PC-3 (cell line): ENCODE measurements around the gene ATP6V1F.

Experiments
- EZH2 ChIP-seq: fragments of 300-600 bp; sonication (generic); IDR thresholded peaks from one replicate; pipeline ENCODE4 v1.6.1; 2017; ENCODE audit warnings: antibody characterized with exemption, mild to moderate bottlenecking, low read length; ENCODE audit not compliant: unreplicated experiment
- EZH2phosphoT487 ChIP-seq: fragments of 300-600 bp; sonication (generic); IDR thresholded peaks from 2 replicates; pipeline ENCODE4 v1.6.1; 2018; ENCODE audit warnings: mild to moderate bottlenecking, antibody characterized with exemption, low read length, borderline replicate concordance
- TF ChIP-seq, protein P1 (sequence below): fragments of 300-600 bp; sonication (generic); conservative IDR thresholded peaks from 2 replicates; pipeline ENCODE4 v1.5.1; 2017; ENCODE audit warnings: antibody characterized with exemption, low read depth, mild to moderate bottlenecking, low read length

DNA sequence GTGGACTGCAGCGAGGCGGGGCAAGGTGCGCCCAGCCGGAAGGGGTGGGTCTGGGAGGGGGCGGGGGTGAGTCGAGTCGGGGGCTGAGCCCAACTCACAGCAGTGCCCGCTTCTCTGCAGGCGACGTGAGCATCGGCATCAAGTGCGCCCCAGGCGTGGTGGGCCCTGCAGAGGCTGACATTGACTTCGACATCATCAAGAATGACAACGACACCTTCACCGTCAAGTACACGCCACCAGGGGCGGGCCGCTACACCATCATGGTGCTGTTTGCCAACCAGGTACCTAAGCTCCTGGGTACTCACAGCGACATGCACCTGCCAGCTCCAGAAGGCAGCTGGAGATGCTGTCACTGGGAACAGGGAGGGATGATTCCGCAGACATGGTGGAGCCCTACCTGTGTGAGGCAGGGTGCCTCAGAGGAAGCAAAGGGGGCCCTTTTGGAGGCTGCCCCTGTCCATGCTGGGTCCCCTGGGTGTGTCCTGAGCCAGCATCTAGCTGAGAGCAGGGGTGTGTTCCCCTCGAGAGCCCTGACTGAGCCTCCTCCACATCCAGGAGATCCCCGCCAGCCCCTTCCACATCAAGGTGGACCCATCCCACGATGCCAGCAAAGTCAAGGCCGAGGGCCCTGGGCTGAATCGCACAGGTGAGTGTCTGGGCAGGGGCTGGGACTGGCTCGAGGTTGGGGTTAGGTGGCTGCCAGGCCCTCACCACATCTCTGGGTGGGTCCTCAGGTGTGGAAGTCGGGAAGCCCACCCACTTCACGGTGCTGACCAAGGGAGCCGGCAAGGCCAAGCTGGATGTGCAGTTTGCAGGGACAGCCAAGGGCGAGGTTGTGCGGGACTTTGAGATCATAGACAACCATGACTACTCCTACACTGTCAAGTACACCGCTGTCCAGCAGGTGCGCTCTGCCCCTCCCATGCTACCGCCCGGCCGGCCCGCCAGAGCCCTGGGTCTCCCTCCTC is 19.7 kb upstream of the ATP6V1F start:
- TF ChIP-seq EZH2: no peak
- TF ChIP-seq, protein P1, sequence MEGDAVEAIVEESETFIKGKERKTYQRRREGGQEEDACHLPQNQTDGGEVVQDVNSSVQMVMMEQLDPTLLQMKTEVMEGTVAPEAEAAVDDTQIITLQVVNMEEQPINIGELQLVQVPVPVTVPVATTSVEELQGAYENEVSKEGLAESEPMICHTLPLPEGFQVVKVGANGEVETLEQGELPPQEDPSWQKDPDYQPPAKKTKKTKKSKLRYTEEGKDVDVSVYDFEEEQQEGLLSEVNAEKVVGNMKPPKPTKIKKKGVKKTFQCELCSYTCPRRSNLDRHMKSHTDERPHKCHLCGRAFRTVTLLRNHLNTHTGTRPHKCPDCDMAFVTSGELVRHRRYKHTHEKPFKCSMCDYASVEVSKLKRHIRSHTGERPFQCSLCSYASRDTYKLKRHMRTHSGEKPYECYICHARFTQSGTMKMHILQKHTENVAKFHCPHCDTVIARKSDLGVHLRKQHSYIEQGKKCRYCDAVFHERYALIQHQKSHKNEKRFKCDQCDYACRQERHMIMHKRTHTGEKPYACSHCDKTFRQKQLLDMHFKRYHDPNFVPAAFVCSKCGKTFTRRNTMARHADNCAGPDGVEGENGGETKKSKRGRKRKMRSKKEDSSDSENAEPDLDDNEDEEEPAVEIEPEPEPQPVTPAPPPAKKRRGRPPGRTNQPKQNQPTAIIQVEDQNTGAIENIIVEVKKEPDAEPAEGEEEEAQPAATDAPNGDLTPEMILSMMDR: no peak
- TF ChIP-seq EZH2phosphoT487: no peak
